ENCODE measurements around the gene ADGRB3.

Gene ADGRB3

GRCh38 chr6:68634726-68635411 lies at the start of gene ADGRB3:
Gene ADGRB3 (plus strand): TSS chr6:68635282. CDS start chr6:68638676, 3,394 bp downstream.
- DNase-seq (ENCODE audit: low spot score): peak; percentile 92

- DNase-seq (ENCODE audit: low spot score): no peak
These were observed 41.5 kb upstream of the ADGRB3 start for GRCh38 chr6:68593558-68593957.

DNA sequence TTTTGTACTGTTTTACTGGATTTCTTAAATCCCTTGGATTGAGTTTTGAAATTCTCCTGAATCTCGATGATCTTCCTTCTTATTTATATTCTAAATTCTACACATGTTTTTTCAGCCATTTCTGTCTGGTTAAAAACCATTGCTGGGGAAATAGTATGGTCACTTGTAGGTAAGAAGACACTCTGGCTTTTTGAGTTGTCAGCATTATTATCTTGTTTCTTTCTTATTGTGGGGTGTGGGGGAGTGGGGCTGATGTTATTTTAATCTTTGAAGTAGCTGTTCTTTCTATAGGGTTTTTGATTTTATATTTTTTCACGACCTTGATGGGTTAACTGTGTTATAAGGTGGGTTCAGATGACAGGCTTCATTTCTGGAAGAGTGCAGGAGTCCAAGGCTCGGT lies 37.4 kb upstream of the ADGRB3 start:
- DNase-seq (ENCODE audit: low spot score): no peak

DNA sequence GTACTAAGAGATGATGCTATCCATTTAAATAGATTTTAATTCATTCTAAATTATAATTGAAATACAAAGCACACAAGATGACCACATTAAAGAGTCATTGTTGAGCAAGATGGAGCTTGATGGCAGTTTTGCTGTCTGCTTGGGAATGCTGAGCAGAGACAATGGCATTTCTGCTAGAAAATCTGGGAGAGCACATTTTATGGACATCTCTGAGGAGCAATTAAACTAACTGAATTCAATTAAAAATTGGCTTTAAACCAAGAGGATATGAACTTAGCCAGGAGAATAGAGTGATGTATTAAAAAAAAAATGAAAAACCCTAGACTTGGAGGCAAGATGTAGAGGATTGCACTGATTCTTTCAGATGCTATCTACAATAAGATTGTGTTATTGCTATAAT lies 19.1 kb upstream of the ADGRB3 start:
- no peak for DNase-seq (ENCODE audit: low spot score)

GRCh38 chr6:68625998-68626397 lies 9.1 kb upstream of the ADGRB3 start:
- DNase-seq (ENCODE audit: low spot score): no peak

DNA sequence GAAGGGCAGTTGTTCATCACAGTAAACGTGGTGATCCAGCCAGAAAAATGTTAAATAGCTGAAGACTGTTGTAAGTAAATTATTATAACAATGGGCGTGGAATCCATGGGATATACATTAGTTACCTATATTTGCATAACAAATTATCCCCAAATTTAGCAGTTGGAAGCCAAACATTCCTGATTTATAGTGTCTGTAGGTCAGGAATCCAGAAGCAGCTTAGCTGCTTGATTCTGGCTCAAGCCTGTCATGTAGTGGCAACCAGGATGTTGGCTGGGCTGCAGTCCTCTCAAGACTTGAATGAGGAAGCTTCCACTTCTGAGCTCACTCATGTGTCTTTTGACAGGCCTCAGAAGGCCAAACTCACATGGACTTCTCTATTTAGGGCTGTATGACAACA lies 6.9 kb upstream of the ADGRB3 start:
- no peak for DNase-seq (ENCODE audit: low spot score)

- no peak for DNase-seq (ENCODE audit: low spot score)
These were observed 2.3 kb upstream of the ADGRB3 start for GRCh38 chr6:68632734-68633133.

DNA sequence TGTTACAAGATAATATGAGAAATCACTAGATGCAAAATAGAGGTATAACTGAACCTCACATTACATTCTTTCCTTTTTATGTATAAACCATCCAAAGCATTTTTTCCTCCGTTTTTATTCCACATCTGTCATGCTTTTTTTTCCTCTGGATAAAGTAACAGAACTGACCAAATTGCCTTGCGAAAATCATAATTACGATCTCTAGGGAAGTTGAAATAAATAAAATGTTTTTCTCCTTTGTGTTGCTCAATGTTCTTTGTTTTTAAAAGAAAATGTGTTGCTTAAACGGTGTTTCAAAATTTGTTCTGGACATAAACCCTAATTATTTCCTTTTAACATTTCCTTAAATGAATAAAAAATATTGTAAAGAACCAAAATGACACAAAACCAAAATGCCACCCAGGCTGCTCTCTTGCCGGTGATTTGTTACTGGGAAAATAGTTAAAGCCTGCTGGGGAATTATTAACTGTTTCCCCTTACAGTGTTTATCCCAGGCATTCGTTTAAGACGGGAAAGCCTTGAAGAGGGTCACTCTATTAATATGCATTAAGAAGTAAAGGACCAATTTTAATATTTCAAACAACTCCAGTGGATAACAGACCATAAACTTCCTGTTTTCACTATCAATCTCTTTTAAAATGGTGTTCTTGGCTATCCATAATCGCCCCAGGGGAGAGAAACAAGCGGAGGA lies 1.7 kb upstream of the ADGRB3 start:
- no peak for DNase-seq (ENCODE audit: low spot score)

- DNase-seq (ENCODE audit: low spot score): no peak
These were observed 933 bp upstream of the ADGRB3 start for GRCh38 chr6:68633972-68634725.

GRCh38 chr6:68635412-68635705 lies 277 bp downstream of the ADGRB3 start:
- no peak for DNase-seq (ENCODE audit: low spot score)

- peak; percentile 68 for DNase-seq (ENCODE audit: low spot score)
These were observed 828 bp downstream of the ADGRB3 start for GRCh38 chr6:68635706-68636513.

- DNase-seq (ENCODE audit: low spot score): no peak
These were observed 1.6 kb downstream of the ADGRB3 start for GRCh38 chr6:68636666-68637065.

GRCh38 chr6:68637071-68637470 lies 2.0 kb downstream of the ADGRB3 start:
- DNase-seq (ENCODE audit: low spot score): no peak

DNA sequence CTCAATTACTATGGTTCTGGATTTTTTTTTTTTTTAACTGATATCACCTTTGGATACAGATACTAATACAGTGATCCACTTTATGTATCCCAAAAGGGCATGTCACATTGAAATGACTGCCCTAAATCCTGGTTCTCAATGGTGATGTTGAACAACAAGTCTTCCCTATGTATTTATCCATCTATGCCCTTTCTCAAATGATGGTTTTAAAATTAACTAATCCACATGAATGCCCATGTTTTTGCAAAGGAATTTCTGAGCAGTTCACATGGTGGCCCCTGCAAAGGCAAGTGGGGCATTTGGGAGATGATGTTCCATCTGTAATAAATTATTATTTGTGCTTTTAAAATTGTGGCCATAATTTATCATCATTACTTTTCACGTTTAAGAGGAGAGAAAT lies 2.7 kb downstream of the ADGRB3 start:
- DNase-seq (ENCODE audit: low spot score): no peak

- DNase-seq (ENCODE audit: low spot score): no peak
These were observed 3.3 kb downstream of the ADGRB3 start for GRCh38 chr6:68638230-68638900.

DNA sequence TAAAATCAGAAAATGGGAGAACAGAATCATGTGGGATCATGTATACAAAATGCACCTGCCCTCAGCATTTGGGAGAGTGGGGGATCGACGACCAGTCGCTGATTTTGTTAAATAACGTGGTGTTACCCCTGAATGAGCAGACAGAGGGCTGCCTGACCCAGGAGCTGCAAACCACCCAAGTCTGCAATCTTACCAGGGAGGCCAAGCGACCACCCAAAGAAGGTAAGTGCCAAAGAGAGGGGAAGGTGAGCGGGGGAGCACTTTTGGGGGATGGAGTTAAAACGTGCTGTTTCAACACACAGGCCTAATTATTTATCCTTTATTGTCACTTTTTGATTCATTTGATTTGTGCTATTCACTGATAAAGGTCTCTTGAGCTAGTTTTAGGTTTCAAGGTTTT lies 4.1 kb downstream of the ADGRB3 start:
- no peak for DNase-seq (ENCODE audit: low spot score)

DNA sequence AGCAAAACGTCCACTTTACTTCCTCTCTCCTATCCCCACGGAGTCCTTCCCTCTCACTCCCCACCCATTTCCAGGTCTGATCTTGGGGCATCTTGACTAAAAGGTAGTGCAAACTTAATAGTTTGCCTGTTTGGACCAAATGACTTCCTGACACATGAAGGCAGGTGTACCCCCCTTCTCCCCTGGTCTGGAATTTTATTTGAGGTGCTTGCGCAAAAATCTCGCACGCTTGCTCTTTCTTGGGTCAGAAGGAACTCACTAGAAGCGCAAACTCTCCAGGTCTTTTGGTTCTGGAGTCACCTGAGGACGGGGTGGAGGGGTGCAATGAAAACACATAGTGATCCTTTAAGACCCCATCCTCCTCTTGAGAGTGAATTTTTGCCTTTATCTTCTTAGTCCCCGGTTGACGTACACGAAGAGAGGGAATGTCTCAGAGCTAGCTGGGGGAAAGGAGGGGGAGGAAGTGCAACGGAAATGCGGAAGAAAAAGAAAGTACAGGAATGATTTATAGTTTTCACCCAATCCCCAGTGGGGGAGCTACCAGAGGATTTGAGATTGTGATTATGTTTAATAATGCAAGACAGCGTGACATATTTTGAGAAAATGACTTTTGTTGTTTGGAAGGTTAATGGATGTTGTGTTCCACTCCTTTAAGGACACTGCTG lies 4.9 kb downstream of the ADGRB3 start:
- no peak for DNase-seq (ENCODE audit: low spot score)

- no peak for DNase-seq (ENCODE audit: low spot score)
These were observed 5.4 kb downstream of the ADGRB3 start for GRCh38 chr6:68640491-68640835.

GRCh38 chr6:68641172-68641571 lies 6.1 kb downstream of the ADGRB3 start:
- DNase-seq (ENCODE audit: low spot score): no peak

DNA sequence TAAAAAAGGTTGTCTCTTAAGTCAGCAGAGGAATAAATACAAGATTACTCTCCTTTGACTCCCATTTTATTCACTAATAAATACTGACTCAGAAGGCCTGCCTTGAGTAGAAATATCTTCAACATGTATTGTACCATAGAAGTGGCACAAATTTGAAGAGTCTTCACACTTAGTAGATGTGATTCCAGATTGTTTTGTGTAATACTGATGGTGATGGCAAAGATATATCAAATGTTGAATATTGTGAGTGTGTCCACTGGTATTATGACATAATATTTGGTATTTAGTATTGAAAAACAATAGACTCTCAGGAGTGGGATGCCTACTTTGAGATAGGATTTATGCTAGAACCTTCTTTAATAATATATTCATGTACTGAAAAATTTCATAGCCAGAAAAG lies 7.0 kb downstream of the ADGRB3 start:
- no peak for DNase-seq (ENCODE audit: low spot score)

GRCh38 chr6:68642977-68643376 lies 7.9 kb downstream of the ADGRB3 start:
- no peak for DNase-seq (ENCODE audit: low spot score)
